ENCODE data around the gene EPHA7. TPM values are rescaled to one million over a fixed set of nuclear protein-coding genes. Genes with fewer than 3 reads are reported as not detected.

Gene EPHA7
- total RNA-seq, 2 experiments from 2014 or later = not detected

DNA sequence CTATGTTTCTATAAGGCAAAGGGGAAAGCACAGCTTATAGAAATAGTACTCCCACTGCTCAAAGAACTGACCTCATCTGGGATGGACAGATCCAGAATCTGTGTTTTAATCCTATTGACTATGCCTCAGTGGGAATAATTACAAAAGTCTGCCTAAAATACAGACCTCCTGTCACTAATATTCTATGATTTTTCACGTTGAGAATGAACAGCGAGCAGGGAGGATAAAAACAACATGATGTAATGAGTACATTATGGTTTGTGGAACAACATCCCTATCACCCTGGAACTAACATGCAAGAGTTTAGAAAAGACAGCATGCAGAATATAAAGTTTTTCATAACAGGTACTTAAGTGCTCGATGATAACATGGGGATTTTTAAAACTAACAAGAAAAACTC is 53.9 kb downstream of the EPHA7 start:
- Histone ChIP-seq H3K79me2 (ENCODE audit: insufficient read depth, low read depth, low read length) (no peaks in the 10 kb centered on the region), H3K4me3 (ENCODE audit: low read depth, low read length, poor library complexity, severe bottlenecking) (no peak overlapping the region), H3K4me1 (ENCODE audit: insufficient read depth, low read length, poor library complexity, severe bottlenecking) (no peaks in the 10 kb centered on the region), H4K20me1 (ENCODE audit: insufficient read depth, low read length) (no peaks in the 10 kb centered on the region), H2AFZ (ENCODE audit: low read length) (no peak overlapping the region), H3K36me3 (ENCODE audit: insufficient read depth, low read length) (no peaks in the 10 kb centered on the region), H3K27ac (ENCODE audit: low read depth, low read length, poor library complexity, severe bottlenecking) (no peak overlapping the region), H3K9me2 (ENCODE audit: insufficient read depth, low read length) (no peaks in the 10 kb centered on the region), H3K4me2 (ENCODE audit: low read length) (no peak overlapping the region), H3K9me3 (ENCODE audit: low read length) (no peaks in the 10 kb centered on the region)
- ChIA-PET POLR2A (interaction anchor here (0.7 kb wide), 1 partner anchor 454 kb away, joined by 3 read pairs; no protein-coding TSS in a partner anchor), CTCF (ENCODE audit: unreplicated experiment) (no interaction called here)
- DNase-seq (ENCODE audit: low spot score) = no peak
- BruUV-seq (replicated peaks) = no TSS peak
- TF ChIP-seq, protein P1, sequence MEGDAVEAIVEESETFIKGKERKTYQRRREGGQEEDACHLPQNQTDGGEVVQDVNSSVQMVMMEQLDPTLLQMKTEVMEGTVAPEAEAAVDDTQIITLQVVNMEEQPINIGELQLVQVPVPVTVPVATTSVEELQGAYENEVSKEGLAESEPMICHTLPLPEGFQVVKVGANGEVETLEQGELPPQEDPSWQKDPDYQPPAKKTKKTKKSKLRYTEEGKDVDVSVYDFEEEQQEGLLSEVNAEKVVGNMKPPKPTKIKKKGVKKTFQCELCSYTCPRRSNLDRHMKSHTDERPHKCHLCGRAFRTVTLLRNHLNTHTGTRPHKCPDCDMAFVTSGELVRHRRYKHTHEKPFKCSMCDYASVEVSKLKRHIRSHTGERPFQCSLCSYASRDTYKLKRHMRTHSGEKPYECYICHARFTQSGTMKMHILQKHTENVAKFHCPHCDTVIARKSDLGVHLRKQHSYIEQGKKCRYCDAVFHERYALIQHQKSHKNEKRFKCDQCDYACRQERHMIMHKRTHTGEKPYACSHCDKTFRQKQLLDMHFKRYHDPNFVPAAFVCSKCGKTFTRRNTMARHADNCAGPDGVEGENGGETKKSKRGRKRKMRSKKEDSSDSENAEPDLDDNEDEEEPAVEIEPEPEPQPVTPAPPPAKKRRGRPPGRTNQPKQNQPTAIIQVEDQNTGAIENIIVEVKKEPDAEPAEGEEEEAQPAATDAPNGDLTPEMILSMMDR (conservative IDR thresholded peaks at IDR 0.05; ENCODE audit: low read length) = no peak
- no peak for TF ChIP-seq EZH2phosphoT487 (IDR thresholded peaks at IDR 0.05; ENCODE audit: borderline replicate concordance, low read depth, low read length)
- intact Hi-C loops (cut with micrococcal nuclease; ENCODE audit: unreplicated experiment) = no loop called here

DNA sequence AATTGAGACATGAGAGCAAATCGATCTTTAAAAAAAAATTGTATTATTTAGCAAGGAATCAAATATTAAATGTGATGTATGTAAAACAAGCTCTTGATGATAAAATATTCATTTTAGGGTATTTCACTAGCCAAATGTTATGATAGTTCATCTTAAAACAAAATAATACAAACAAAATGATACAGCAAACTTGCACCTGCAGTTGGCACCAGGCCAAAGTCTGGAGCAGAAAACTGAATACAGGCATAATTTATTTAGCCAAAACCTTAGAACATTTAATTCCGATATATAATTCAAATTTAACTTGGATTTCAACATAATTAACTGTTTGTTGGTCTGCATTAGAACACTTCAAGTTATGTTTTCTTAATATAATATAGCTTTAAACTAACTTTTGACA is 60.9 kb downstream of the EPHA7 start:
- CTCF ChIA-PET (ENCODE audit: unreplicated experiment) = no interaction called here
- intact Hi-C loops (cut with micrococcal nuclease; ENCODE audit: unreplicated experiment) = no loop called here
- H3K9me3 ChIP-seq (ENCODE audit: low read length) = no peaks in the 10 kb centered on the region
- no peak for DNase-seq (ENCODE audit: low spot score)
- no peaks in the 10 kb centered on the region for H3K4me1 ChIP-seq (ENCODE audit: insufficient read depth, low read length, poor library complexity, severe bottlenecking)
- BruUV-seq (replicated peaks) = no TSS peak
- no peak overlapping the region for H3K4me2 ChIP-seq (ENCODE audit: low read length)
- POLR2A ChIA-PET = interaction anchor here (0.7 kb wide), 1 partner anchor 493 kb away, joined by 3 read pairs; no protein-coding TSS in a partner anchor
- H3K79me2 ChIP-seq (ENCODE audit: insufficient read depth, low read depth, low read length) = no peaks in the 10 kb centered on the region
- H2AFZ ChIP-seq (ENCODE audit: low read length) = no peak overlapping the region
- H3K36me3 ChIP-seq (ENCODE audit: insufficient read depth, low read length) = no peaks in the 10 kb centered on the region
- H3K4me3 ChIP-seq (ENCODE audit: low read depth, low read length, poor library complexity, severe bottlenecking) = no peak overlapping the region
- no peaks in the 10 kb centered on the region for H3K9me2 ChIP-seq (ENCODE audit: insufficient read depth, low read length)
- H4K20me1 ChIP-seq (ENCODE audit: insufficient read depth, low read length) = no peaks in the 10 kb centered on the region
- TF ChIP-seq, protein P1 (conservative IDR thresholded peaks at IDR 0.05; ENCODE audit: low read length) = no peak
- no peak for TF ChIP-seq EZH2phosphoT487 (IDR thresholded peaks at IDR 0.05; ENCODE audit: borderline replicate concordance, low read depth, low read length)
- no peak overlapping the region for H3K27ac ChIP-seq (ENCODE audit: low read depth, low read length, poor library complexity, severe bottlenecking)

DNA sequence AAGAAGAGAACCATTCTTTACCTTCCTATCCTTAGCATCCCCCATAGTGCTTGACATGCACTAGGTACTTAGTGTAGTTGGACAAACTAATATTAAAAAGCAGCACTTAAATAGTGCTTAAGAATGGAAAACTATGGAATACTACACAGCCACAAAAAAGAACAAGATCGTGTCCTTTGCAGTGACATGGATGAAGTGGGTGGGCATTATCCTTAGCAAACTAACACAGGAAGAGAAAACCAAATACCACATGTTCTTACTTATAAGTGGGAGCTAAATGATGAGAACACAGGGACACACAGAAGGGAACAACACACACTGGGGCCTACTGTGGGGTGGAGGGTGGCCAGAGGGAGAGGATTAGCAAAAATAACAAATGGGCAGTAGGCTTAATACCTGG is 66.8 kb downstream of the EPHA7 start:
- no peaks in the 10 kb centered on the region for H3K4me1 ChIP-seq (ENCODE audit: insufficient read depth, low read length, poor library complexity, severe bottlenecking)
- TF ChIP-seq, protein P1 (conservative IDR thresholded peaks at IDR 0.05; ENCODE audit: low read length) = no peak
- TF ChIP-seq EZH2phosphoT487 (IDR thresholded peaks at IDR 0.05; ENCODE audit: borderline replicate concordance, low read depth, low read length) = no peak
- H3K79me2 ChIP-seq (ENCODE audit: insufficient read depth, low read depth, low read length) = no peaks in the 10 kb centered on the region
- intact Hi-C loops (cut with micrococcal nuclease; ENCODE audit: unreplicated experiment) = no loop called here
- H3K4me2 ChIP-seq (ENCODE audit: low read length) = no peak overlapping the region
- no peak overlapping the region for H2AFZ ChIP-seq (ENCODE audit: low read length)
- no peaks in the 10 kb centered on the region for H3K9me3 ChIP-seq (ENCODE audit: low read length)
- DNase-seq (ENCODE audit: low spot score) = no peak
- ChIA-PET CTCF (ENCODE audit: unreplicated experiment) (no interaction called here), POLR2A (no interaction called here)
- no peaks in the 10 kb centered on the region for H4K20me1 ChIP-seq (ENCODE audit: insufficient read depth, low read length)
- no peaks in the 10 kb centered on the region for H3K9me2 ChIP-seq (ENCODE audit: insufficient read depth, low read length)
- H3K36me3 ChIP-seq (ENCODE audit: insufficient read depth, low read length) = no peaks in the 10 kb centered on the region
- no peak overlapping the region for H3K4me3 ChIP-seq (ENCODE audit: low read depth, low read length, poor library complexity, severe bottlenecking)
- BruUV-seq (replicated peaks) = no TSS peak
- H3K27ac ChIP-seq (ENCODE audit: low read depth, low read length, poor library complexity, severe bottlenecking) = no peak overlapping the region

All from OCI-LY7 (cell line).